OCI-LY3 (cell line): ENCODE results near the gene ANAPC13.

Source experiments
- H2AFZ ChIP-seq: fragments of 200-600, 300-600 bp; shearing (Covaris generic); 2 replicates; pipeline ENCODE4 v1.6.0; 2014; ENCODE audit warnings: antibody characterized with exemption, low read depth, low read length
- H3K27ac ChIP-seq: fragments of 200-600, 300-600 bp; sonication (generic); 2 replicates; pipeline ENCODE4 v1.5.1; 2014; ENCODE audit warnings: mild to moderate bottlenecking, low read length, moderate library complexity, mixed read lengths
- H3K27me3 ChIP-seq: fragments of 200-600, 300-600 bp; sonication (generic); 2 replicates; pipeline ENCODE4 v1.6.1; 2014; ENCODE audit warnings: low read depth, low read length, mixed read lengths
- H3K36me3 ChIP-seq: fragments of 200-600, 300-600 bp; sonication (generic); replicated peaks from 2 replicates; pipeline ENCODE3; 2014; ENCODE audit warnings: low read depth, low read length, mixed read lengths
- H3K4me1 ChIP-seq: fragments of 300-600, 200-600 bp; sonication (generic); 2 replicates; pipeline ENCODE4 v1.6.1; 2014; ENCODE audit warnings: low read length, mixed read lengths
- H3K4me2 ChIP-seq: fragments of 200-600, 300-600 bp; sonication (generic); 2 replicates; pipeline ENCODE4 v1.6.1; 2014; ENCODE audit warnings: low read length, mixed read lengths
- H3K4me3 ChIP-seq: fragments of 300-600, 200-600 bp; sonication (generic); 2 replicates; pipeline ENCODE4 v1.5.1; 2014; ENCODE audit warnings: antibody characterized with exemption, mild to moderate bottlenecking, low read length, moderate library complexity
- H3K79me2 ChIP-seq: fragments of 300-600, 200-600 bp; shearing (Covaris generic); 2 replicates; pipeline ENCODE4 v1.6.1; 2014; ENCODE audit warnings: mild to moderate bottlenecking, low read length, mixed read lengths
- H3K9ac ChIP-seq: fragments of 300-600, 200-600 bp; shearing (Covaris generic); 2 replicates; pipeline ENCODE4 v1.6.0; 2014; ENCODE audit warnings: mild to moderate bottlenecking, low read length, moderate library complexity
- H3K9me3 ChIP-seq: fragments of 200-600, 300-600 bp; shearing (Covaris generic); 2 replicates; pipeline ENCODE4 v1.6.1; 2014; ENCODE audit warnings: low read length, mixed read lengths; ENCODE audit not compliant: insufficient read depth
- H4K20me1 ChIP-seq: fragments of 200-600, 300-600 bp; sonication (generic); 2 replicates; pipeline ENCODE4 v1.6.1; 2016; ENCODE audit warnings: low read length, mixed read lengths; ENCODE audit not compliant: insufficient read depth
- CTCF ChIP-seq: fragments of 200-600, 300-600 bp; sonication (generic); IDR thresholded peaks from 2 replicates; pipeline ENCODE4 v1.5.1; 2014; ENCODE audit warnings: antibody characterized with exemption, low read length, low read depth
- EZH2phosphoT487 ChIP-seq: fragments of 200-600 bp; shearing (Covaris generic); IDR thresholded peaks from 2 replicates; pipeline ENCODE4 v1.6.1; 2018; ENCODE audit warnings: antibody characterized with exemption, mixed run types, low read depth

Gene ANAPC13

GRCh38 chr3:134480546-134480945 is 5.2 kb downstream of the ANAPC13 start:
- Histone ChIP-seq H3K36me3 (peaks cover 38% of the 10 kb centered on the region), H3K27ac (no peak overlapping the region), H3K79me2 (peaks cover 20% of the 10 kb centered on the region), H3K9ac (no peak overlapping the region), H3K27me3 (no peaks in the 10 kb centered on the region), H3K4me1 (peaks cover 6% of the 10 kb centered on the region), H3K4me2 (no peak overlapping the region), H4K20me1 (no peaks in the 10 kb centered on the region), H3K9me3 (no peaks in the 10 kb centered on the region), H2AFZ (no peak overlapping the region), H3K4me3 (no peak overlapping the region)
- no peak for TF ChIP-seq CTCF
- TF ChIP-seq EZH2phosphoT487, result no peak

- H3K4me2 ChIP-seq, result no peak overlapping the region
- no peaks in the 10 kb centered on the region for H3K9me3 ChIP-seq
- no peaks in the 10 kb centered on the region for H4K20me1 ChIP-seq
- H3K4me1 ChIP-seq, result no peaks in the 10 kb centered on the region
- no peak overlapping the region for H3K27ac ChIP-seq
- H3K79me2 ChIP-seq, result no peaks in the 10 kb centered on the region
- no peak overlapping the region for H2AFZ ChIP-seq
- H3K36me3 ChIP-seq, result peaks cover 38% of the 10 kb centered on the region
- no peaks in the 10 kb centered on the region for H3K27me3 ChIP-seq
- no peak overlapping the region for H3K9ac ChIP-seq
- H3K4me3 ChIP-seq, result no peak overlapping the region
- TF ChIP-seq EZH2phosphoT487 (no peak), CTCF (no peak)
Observed at GRCh38 chr3:134477938-134478337, 7.8 kb downstream of the ANAPC13 start.

GRCh38 chr3:134477002-134477401 is 8.8 kb downstream of the ANAPC13 start:
- H3K79me2 ChIP-seq, result no peaks in the 10 kb centered on the region
- no peaks in the 10 kb centered on the region for H3K27me3 ChIP-seq
- no peak for TF ChIP-seq EZH2phosphoT487
- no peak for TF ChIP-seq CTCF
- H3K36me3 ChIP-seq, result peaks cover 35% of the 10 kb centered on the region
- no peak overlapping the region for H3K9ac ChIP-seq
- no peak overlapping the region for H3K4me3 ChIP-seq
- H3K27ac ChIP-seq, result no peak overlapping the region
- no peak overlapping the region for H3K4me2 ChIP-seq
- H4K20me1 ChIP-seq, result no peaks in the 10 kb centered on the region
- H3K9me3 ChIP-seq, result no peaks in the 10 kb centered on the region
- H3K4me1 ChIP-seq, result no peaks in the 10 kb centered on the region
- H2AFZ ChIP-seq, result no peak overlapping the region

GRCh38 chr3:134476306-134476705 is 9.5 kb downstream of the ANAPC13 start:
- H3K36me3 ChIP-seq, result peaks cover 31% of the 10 kb centered on the region
- no peaks in the 10 kb centered on the region for H3K27me3 ChIP-seq
- no peak overlapping the region for H3K4me2 ChIP-seq
- H4K20me1 ChIP-seq, result no peaks in the 10 kb centered on the region
- no peak overlapping the region for H3K27ac ChIP-seq
- H3K4me3 ChIP-seq, result no peak overlapping the region
- no peak overlapping the region for H2AFZ ChIP-seq
- no peaks in the 10 kb centered on the region for H3K4me1 ChIP-seq
- H3K9ac ChIP-seq, result no peak overlapping the region
- no peaks in the 10 kb centered on the region for H3K9me3 ChIP-seq
- no peaks in the 10 kb centered on the region for H3K79me2 ChIP-seq
- no peak for TF ChIP-seq EZH2phosphoT487
- TF ChIP-seq CTCF, result no peak
